HEK293T (cell line): Measurements from ENCODE around the gene NFKBIZ.
"Not testable (repeated sequence)": the region's sequence is repeated elsewhere in the genome, so short reads cannot be mapped to it uniquely, and the experiment has no call there.

Experiments used
- CTCF ChIA-PET: fragments of 350-600 bp; formaldehyde crosslinking; extraction: SDS; loops from one replicate; lab custom pipeline; 2021; ENCODE audit warnings: antibody characterized with exemption, inconsistent platforms; lab: Yijun Ruan, JAX
- POLR2A ChIA-PET: fragments of 350-600 bp; formaldehyde crosslinking; extraction: SDS; loops from one replicate; lab custom pipeline; 2020; ENCODE audit warnings: antibody characterized with exemption, inconsistent platforms; lab: Yijun Ruan, JAX
- DNase-seq: peaks from one replicate; pipeline ENCODE4 v3.0.0; 2012; ENCODE audit warnings: mixed read lengths; ENCODE audit errors: extremely low spot score
- ARNT ChIP-seq: fragments of 450-650 bp; IDR thresholded peaks from 2 replicates; pipeline ENCODE4 v1.6.1; 2017; ENCODE audit warnings: mild to moderate bottlenecking
- BHLHE40 ChIP-seq: fragments of 450-650 bp; IDR thresholded peaks from 2 replicates; pipeline ENCODE4 v1.6.1; 2016; ENCODE audit warnings: mild to moderate bottlenecking, moderate library complexity, borderline replicate concordance
- CTBP1 ChIP-seq: fragments of 450-650 bp; IDR thresholded peaks from 2 replicates; pipeline ENCODE4 v1.6.1; 2016; ENCODE audit warnings: borderline replicate concordance
- ELF4 ChIP-seq: fragments of 450-650 bp; IDR thresholded peaks from 2 replicates; pipeline ENCODE4 v1.6.1; 2017; ENCODE audit warnings: antibody characterized with exemption
- FOXA1 ChIP-seq: fragments of 450-650 bp; IDR thresholded peaks from 2 replicates; pipeline ENCODE4 v1.6.1; 2016; ENCODE audit warnings: mild to moderate bottlenecking
- FOXK2 ChIP-seq: fragments of 450-650 bp; IDR thresholded peaks from 2 replicates; pipeline ENCODE4 v1.6.1; 2016; ENCODE audit warnings: mild to moderate bottlenecking
- FOXM1 ChIP-seq: fragments of 450-650 bp; IDR thresholded peaks from 2 replicates; pipeline ENCODE4 v1.6.1; 2017; ENCODE audit warnings: mild to moderate bottlenecking, borderline replicate concordance
- HDGF ChIP-seq: fragments of 450-650 bp; IDR thresholded peaks from 2 replicates; pipeline ENCODE4 v1.6.1; 2017; ENCODE audit warnings: antibody characterized with exemption, borderline replicate concordance
- L3MBTL2 ChIP-seq: fragments of 450-650 bp; conservative IDR thresholded peaks from 2 replicates; pipeline ENCODE4 v1.6.1; 2016; ENCODE audit warnings: mild to moderate bottlenecking
- LEF1 ChIP-seq: fragments of 450-650 bp; IDR thresholded peaks from 2 replicates; pipeline ENCODE4 v1.6.1; 2017; ENCODE audit warnings: mild to moderate bottlenecking, borderline replicate concordance
- NFRKB ChIP-seq: fragments of 450-650 bp; IDR thresholded peaks from 2 replicates; pipeline ENCODE4 v1.6.1; 2016; ENCODE audit warnings: mild to moderate bottlenecking, moderate library complexity
- PKNOX1 ChIP-seq: fragments of 450-650 bp; IDR thresholded peaks from 2 replicates; pipeline ENCODE4 v1.6.1; 2016
- SP1 ChIP-seq: fragments of 450-650 bp; IDR thresholded peaks from 2 replicates; pipeline ENCODE4 v1.6.1; 2017
- SUZ12 ChIP-seq: fragments of 450-650 bp; IDR thresholded peaks from 2 replicates; pipeline ENCODE4 v1.6.1; 2016; ENCODE audit warnings: mild to moderate bottlenecking
- TARDBP ChIP-seq: fragments of 450-650 bp; IDR thresholded peaks from 2 replicates; pipeline ENCODE4 v1.6.1; 2016
- ZNF384 ChIP-seq: fragments of 450-650 bp; IDR thresholded peaks from 2 replicates; pipeline ENCODE4 v1.6.1; 2016

NFKBIZ gene

GRCh38 chr3:101857301-101857741 is 8.0 kb downstream of the NFKBIZ start:
- DNase-seq: no peak
- no peak for TF ChIP-seq NFRKB
- no peak for TF ChIP-seq ZNF384
- TF ChIP-seq ARNT: no peak
- TF ChIP-seq SP1: no peak
- no peak for TF ChIP-seq FOXM1
- TF ChIP-seq FOXA1: no peak
- no peak for TF ChIP-seq ELF4
- no peak for TF ChIP-seq BHLHE40
- no peak for TF ChIP-seq CTBP1
- TF ChIP-seq LEF1: no peak
- no peak for TF ChIP-seq FOXK2
- POLR2A ChIA-PET: no interaction called here
- CTCF ChIA-PET: no interaction called here

- CTCF ChIA-PET: interaction anchor here (0.9 kb wide), 1 partner anchor 371 kb away, joined by 4 read pairs; no protein-coding TSS in a partner anchor
Observed at GRCh38 chr3:101858464-101859030, 9.2 kb downstream of the NFKBIZ start.

GRCh38 chr3:101859882-101860448 is 10.7 kb downstream of the NFKBIZ start:
- ChIA-PET POLR2A (no interaction called here), CTCF (no interaction called here)
- DNase-seq: no peak
- no peak for TF ChIP-seq ZNF384
- TF ChIP-seq FOXM1: no peak
- TF ChIP-seq ARNT: no peak
- TF ChIP-seq CTBP1: no peak
- TF ChIP-seq FOXA1: no peak
- no peak for TF ChIP-seq NFRKB
- TF ChIP-seq SP1: no peak
- TF ChIP-seq FOXK2: no peak
- no peak for TF ChIP-seq LEF1
- no peak for TF ChIP-seq SUZ12
- no peak for TF ChIP-seq TARDBP
- TF ChIP-seq L3MBTL2: no peak
- no peak for TF ChIP-seq BHLHE40

More at GRCh38 chr3:101858464-101859030, 9.2 kb downstream of the NFKBIZ start:
- POLR2A ChIA-PET: interaction anchor here (2.1 kb wide), 1 partner anchor 9 kb away, joined by 7 read pairs; the partner anchor contains the start of gene NFKBIZ
- DNase-seq: no peak
- TF ChIP-seq FOXM1: no peak
- no peak for TF ChIP-seq CTBP1
- TF ChIP-seq FOXA1: no peak
- TF ChIP-seq L3MBTL2: no peak
- TF ChIP-seq TARDBP: no peak
- TF ChIP-seq SP1: no peak
- no peak for TF ChIP-seq BHLHE40
- TF ChIP-seq SUZ12: no peak
- no peak for TF ChIP-seq HDGF
- no peak for TF ChIP-seq LEF1
- TF ChIP-seq ARNT: no peak
- TF ChIP-seq FOXK2: no peak
- no peak for TF ChIP-seq ZNF384

GRCh38 chr3:101861212-101861788 is 12.0 kb downstream of the NFKBIZ start:
- TF ChIP-seq PKNOX1: peak; percentile 22; the same call in 1 of the 2 replicates
- TF ChIP-seq ARNT: no peak
- ChIA-PET CTCF (no interaction called here), POLR2A (no interaction called here)
- DNase-seq: no peak

GRCh38 chr3:101861789-101862415 is 12.6 kb downstream of the NFKBIZ start:
- POLR2A ChIA-PET: no interaction called here
- CTCF ChIA-PET: no interaction called here
- DNase-seq: no peak
- TF ChIP-seq TARDBP (no peak), LEF1 (no peak), FOXM1 (no peak), FOXK2 (no peak), CTBP1 (no peak), FOXA1 (no peak), NFRKB (no peak), L3MBTL2 (no peak), ARNT (no peak), SUZ12 (no peak), ELF4 (no peak)

- CTCF ChIA-PET: interaction anchor here (0.6 to 0.7 kb wide), 2 partner anchors 20 to 28 kb away, joined by 4 to 5 read pairs; no protein-coding TSS in a partner anchor
- TF ChIP-seq L3MBTL2: no peak
- no peak for TF ChIP-seq ELF4
- no peak for TF ChIP-seq BHLHE40
- TF ChIP-seq HDGF: no peak
- no peak for TF ChIP-seq NFRKB
- TF ChIP-seq ARNT: no peak
- no peak for TF ChIP-seq LEF1
- no peak for TF ChIP-seq ZNF384
- no peak for DNase-seq
- POLR2A ChIA-PET: no interaction called here
Observed at GRCh38 chr3:101862416-101863165, 13.3 kb downstream of the NFKBIZ start.

GRCh38 chr3:101864926-101865325 is 15.6 kb downstream of the NFKBIZ start:
- POLR2A ChIA-PET, CTCF ChIA-PET, DNase-seq: not testable (repeated sequence)
